GM15510 (cell line): Measurements from ENCODE around the gene P4HB.

Source experiments
- POLR2A ChIP-seq: IDR thresholded peaks from 3 replicates; pipeline ENCODE4 v1.6.1; 2011; ENCODE audit warnings: borderline replicate concordance; ENCODE audit not compliant: insufficient read length; ENCODE audit errors: extremely low read depth

P4HB gene

DNA sequence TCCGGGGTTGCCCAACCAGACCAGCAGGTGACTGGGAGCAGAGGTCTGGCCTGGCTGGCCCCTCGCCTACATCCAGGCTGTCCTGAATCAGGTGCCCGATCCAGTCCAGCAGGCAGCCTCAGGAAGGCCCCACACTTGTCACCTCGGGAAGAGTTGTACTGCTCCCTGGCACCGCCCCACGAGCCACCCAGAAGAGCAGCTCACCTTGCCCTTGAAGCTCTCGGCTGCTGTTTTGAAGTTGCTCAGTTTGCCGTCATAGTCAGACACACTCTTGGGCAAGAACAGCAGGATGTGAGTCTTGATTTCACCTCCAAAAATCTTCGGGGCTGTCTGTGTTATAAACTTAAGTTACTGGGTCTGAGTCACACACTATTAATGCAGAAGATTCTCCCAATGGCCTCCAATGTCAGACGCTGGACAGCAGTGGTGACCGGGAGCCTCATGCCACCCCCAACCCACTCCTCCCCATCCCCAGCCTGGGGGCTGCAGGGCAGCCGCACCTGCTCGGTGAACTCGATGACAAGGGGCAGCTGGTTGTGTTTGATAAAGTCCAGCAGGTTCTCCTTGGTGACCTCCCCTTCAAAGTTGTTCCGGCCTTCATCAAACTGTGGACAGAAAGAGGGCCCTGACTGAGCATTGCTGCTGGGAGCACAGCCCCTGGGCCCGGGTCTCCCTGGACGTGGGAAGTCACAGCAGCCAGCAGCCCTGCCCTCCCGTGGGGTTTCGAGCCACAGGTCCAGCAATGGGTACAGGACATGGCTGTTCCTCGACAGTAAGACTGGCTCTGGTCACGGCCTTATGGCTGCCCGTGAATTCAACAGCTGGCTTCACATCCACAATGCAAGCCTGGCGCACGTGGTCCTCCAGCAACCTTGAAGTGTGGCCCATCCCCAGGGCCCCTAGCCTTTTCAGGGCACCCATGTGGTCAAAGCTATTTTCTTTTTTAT is 13.3 kb downstream of the P4HB start:
- TF ChIP-seq POLR2A, result no peak

DNA sequence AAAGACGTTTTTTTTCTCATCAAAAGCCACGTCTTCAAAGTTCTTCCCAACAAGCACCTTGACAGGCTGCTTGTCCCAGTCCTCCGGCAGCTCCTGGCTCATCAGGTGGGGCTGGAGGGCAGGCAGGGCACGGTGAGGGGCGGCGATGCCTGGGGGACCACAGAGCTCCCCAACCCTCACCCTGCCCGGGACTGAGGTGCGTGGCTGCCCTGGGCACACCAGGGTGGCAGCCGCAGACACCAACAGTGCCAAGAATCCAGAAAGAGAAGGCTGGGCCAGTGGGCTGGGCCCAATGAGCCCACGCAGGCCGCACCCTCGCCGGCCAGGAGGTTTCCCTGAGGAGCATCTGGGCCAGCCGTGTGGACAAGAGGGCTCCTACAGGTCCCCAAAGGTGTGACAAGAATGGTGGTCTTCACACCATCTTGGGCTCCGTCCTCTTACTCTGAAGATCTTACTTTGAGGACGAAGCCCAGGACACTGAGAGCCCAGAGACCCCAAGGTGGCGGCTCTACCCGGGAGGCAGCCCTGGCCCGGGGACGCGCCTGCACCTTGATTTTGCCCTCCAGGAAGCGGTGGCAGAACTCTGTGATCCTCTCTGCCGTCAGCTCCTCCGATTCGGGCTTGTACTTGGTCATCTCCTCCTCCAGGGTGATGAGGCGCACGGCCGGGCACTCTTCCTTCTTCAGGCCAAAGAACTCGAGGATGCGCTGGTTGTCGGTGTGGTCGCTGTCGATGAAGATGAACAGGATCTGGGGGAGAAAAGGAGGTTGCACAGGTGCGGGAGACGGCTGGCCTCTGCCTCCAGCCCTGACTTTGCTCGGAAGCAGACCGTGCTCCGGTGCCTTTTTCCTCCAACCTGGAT is 14.2 kb downstream of the P4HB start:
- TF ChIP-seq POLR2A, result no peak

DNA sequence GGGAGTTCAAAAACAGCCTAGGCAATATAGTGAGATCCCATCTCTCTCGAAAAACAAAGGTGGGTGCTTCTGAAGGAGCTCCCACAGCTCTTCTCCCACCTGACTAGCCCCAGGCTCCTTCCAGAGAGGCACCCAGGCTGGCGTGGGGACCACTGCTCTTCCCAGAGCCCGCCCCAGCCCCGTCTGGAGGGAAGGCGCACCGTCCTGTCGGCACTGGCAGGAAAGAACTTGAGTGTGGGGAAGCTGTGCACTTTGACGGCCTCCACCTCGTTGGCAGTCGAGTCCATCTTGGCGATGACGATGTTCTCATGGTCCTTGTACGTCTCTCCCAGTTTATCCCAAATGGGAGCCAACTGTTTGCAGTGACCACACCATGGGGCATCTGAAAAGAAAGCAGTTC is 15.0 kb downstream of the P4HB start:
- TF ChIP-seq POLR2A, result no peak

DNA sequence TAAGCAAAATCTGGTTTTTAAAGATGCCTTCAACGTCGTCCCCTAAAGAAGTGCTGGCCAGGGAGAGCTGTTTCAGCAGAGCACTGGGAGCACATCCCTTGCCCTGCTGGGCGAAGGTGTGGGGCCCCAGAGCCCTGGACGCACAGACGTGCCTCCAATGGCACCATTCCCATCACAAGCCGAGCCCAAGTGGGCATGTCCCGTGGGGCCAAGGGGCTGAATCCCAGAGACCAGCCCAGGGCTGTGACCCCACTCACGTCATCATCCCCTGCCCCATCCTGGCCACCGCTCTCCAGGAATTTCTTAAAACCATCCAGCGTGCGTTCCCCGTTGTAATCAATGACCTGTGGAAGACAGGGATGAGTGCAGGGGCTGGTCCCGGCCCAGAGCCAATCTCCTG is 15.4 kb downstream of the P4HB start:
- TF ChIP-seq POLR2A, result no peak

DNA sequence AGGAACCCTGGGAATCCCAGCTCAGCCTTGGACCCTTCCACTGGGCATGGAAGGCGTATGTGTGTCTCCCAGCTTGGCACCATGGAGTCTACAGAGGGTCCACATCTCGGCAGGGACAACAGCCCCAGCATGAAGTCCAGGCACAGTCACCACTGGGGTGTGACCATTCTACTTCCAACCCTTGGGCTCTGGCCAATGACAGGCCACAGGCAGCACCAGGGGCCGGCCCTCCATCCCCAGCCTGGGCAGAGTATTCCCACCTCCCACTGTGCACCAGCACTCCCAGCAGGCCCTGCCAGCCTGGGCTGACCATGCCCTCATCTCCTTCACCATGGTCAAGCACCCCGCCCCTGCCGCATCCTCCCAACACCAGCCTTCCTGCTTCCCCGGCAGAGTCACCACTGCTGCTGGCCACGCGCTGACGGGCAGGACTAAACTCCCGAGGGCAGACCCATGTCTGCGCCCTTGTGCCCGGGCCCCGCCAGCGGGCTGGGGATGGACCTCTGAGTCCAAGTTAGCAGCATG is 15.9 kb downstream of the P4HB start:
- no peak for TF ChIP-seq POLR2A

DNA sequence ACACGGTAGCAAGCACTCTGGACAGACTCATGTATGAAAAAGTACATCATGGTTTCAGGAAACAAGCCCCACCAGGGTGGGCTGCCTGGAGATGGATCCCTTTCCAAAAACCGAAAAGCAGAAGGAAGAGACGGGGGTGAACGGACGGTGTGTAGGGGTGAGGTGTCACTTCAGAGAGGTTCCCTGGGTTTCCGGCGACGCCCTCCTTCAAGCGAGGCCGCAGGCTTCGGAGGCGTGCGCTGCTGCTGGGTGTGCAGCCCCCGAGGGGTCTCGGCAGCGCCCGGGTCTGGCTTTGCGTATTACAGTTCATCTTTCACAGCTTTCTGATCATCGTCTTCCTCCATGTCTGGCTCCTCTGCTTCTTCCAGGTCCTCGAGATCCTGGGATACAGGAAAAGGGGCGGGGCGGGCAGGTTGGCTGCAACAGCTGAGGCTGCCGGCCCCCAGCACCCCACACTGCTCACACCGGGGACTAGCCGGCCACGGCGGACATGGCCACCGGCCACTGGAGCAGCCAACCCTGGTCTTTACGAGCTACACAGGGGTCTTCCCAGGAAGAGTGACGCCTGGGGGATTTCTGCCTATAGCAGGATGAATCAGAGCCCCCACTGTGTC is 16.5 kb downstream of the P4HB start:
- TF ChIP-seq POLR2A, result no peak

DNA sequence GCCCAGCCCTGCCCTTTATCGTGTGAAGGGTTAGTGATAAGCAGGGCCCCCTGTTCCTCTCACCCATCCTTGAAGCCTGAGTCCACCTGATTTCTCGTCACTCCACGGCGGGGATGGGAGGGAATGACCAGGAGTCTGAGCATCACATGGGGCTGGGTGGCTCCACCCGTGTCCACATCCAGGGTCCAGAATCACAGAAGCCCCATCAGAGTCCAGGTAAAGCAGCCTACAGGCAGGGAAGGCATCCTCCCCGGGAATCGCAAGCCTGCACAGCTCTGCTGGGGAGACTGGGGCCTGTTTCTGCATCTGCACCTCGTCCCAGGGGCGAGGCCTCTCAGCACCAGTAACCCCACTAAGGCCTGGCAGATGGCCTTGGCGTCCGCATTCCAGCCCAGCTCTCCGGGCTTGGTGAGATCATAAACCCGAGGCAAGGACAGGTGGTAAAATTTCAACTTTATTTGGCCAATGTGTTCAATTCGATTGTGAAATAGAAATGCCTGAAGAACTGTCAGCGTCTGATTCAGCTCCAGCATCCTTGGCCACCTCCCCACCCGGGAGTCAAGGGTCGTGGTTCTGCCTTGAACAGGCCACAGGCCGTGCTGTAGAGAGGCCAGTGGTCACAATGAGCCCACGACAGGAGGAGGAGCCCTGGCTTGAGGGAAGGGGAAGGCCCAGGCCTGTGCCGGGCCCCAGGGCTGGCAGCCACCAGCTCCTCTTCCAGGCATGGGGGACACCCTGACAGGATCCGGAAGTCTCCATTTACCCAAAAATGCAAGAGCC is 17.4 kb downstream of the P4HB start:
- no peak for TF ChIP-seq POLR2A

DNA sequence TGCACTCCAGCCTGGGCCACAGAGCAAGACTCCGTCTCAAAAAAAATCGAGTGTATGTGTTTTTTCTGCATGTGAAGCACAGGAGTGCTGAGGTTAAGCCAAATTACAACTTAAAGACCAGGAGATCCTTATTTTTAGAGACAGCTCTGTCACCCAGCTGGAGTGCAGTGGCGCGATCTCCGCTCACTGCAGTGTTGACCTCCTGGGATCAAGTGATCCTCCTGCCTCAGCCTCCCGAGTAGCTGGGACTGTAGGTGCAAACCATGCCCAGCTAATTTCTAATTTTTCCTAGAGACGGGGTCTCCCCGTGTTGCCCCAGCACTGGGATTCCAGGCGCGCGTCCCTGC is 18.0 kb downstream of the P4HB start:
- no peak for TF ChIP-seq POLR2A

DNA sequence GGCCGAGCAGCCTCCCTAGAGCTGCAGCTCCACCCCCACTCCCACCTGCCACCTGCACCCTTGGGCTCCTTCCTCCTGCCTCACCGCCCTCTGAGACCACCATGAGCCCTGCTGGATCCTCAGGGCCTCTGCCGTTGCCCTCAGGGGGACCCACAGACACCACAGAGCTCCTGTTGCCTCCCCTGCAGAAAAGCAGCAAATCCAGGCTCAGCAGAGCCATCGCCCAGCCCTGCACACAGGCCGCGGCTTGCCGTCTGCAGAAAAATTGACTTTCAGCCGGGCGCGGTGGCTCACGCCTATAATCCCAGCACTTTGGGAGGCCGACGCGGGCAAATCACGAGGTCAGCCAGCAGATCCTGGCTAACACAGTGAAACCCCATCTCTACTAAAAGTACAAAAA is 18.5 kb downstream of the P4HB start:
- TF ChIP-seq POLR2A, result no peak

DNA sequence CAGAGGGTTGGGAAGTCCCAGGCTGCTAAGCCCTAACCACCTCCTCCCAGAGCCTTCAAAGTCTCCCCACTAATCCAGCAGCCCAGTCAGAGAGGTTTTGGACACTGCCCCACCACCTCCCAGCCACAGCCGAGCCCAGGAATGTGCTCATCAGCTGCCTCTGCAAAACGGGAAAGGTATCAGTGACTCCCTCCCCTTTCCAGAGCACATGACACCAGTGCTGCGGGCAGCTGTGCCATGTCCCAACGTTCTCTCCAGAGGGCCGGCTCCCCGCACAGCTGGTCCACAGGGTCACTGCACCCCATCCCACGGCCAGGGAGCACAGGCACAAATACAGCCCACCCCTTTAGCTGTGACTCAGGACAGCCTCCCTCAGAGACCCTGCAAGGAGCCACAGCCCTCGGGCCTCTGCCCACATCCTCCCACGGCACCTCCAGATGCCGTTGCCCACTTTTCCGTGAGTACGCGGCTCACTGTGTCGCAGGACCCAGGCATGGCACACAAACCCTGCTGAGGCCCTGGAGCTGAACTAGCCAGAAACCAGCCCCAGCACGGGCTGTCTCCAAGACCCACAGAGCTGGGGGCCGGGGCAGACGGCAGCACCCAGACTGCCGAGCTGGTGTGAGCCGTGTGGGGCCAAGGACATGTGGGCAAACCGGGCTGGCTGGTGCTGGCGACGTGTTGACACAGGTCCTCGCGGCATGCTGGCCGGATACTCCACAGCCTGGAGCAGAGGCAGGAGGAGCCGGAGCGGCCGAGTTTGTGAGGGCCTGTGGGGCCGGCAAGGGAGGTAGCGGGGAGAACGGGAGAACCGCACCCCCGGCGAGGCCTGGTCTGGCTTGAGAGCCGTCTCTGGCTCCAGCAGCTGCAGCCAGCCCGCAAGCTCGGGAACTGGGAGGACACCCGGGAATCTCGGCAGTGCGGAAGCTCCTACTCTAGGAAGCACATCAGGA is 19.2 kb downstream of the P4HB start:
- TF ChIP-seq POLR2A, result no peak

DNA sequence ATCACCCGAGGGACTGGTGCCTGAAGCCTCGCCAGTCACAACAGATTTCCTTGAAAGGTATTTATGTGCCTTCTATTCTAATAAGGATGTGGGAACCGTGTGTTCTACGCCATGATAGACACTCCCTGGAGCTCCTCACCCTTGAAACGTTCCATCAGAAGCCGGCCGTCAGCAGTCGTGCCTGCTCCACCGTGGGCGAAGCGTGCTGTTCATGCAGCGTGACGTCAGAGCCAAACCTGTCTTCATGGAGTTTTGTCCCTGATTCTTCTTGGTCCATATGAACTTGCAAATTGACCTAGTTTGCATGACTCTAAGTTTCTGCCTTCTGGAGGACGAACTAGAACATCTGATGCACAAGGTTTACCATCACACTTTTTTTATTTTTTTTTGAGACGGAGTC is 21.0 kb downstream of the P4HB start:
- no peak for TF ChIP-seq POLR2A

DNA sequence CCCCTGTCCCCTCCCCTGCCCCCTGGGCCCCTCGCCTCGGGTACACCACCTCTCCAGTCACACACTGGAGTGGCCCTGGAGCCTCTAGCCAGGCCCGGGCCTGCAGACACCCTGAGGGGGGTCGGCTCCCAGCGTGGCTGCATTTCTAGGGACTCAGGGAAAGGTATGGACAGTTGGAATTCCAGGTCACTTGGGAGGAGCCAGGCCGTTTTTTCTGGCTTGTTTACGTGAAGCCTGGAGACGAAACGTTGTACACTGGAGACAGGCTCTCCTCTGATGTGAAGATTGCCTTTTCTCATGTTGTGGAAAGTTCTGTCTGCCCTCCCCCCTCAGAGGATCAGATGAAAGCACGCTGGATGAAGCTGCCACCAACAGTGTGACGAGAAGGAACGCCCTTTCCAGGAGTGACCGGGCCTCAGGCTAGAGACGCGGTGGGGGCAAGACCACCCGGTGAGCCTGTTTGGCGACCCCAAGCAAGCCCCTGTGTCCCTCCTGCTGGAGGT is 21.5 kb downstream of the P4HB start:
- TF ChIP-seq POLR2A, result no peak

DNA sequence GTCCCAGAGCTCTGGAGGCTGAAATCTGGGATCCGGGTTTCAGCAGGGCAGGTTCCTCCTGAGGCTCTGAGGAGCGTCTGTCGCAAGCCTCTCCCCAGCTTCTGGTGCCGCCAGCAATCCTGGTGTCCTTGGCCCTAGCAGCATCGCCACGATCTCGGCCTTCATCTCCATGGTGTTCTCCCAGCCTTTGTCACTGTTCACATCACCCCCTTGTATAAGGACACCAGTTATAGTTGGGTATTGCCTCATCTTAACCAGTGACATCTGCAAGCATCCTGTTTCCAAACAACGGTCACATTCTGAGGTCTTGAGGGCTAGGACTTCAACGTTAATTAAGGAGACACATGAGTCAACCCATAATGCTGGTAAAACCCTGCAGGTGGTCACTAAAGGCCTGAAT is 22.7 kb downstream of the P4HB start:
- TF ChIP-seq POLR2A, result no peak
